Activated CD4-positive, alpha-beta T cell treated with anti-CD3 and anti-CD28 coated beads for 36 hours (primary cell): ENCODE measurements around the gene PAIP2. TPM values are rescaled to one million over a fixed set of nuclear protein-coding genes. Genes with fewer than 3 reads are reported as not detected.
"Not testable (repeated sequence)": the region's sequence is repeated elsewhere in the genome, so short reads cannot be mapped to it uniquely, and the experiment has no call there.

Experiments used
- ATAC-seq: fragments of 200-7000 bp; cut with Tn5 transposase; one replicate; pipeline ENCODE4 v1.10.0; 2021; ENCODE audit warnings: mild to moderate bottlenecking, moderate library complexity
- CTCF ChIA-PET: fragments of 350-600 bp; sonication (Branson Sonifier 250); formaldehyde crosslinking; loops from one replicate; lab custom pipeline; 2021; ENCODE audit warnings: antibody characterized with exemption; lab: Charles Lee
- POLR2A ChIA-PET: fragments of 350-600 bp; sonication (Branson Sonifier 250); formaldehyde crosslinking; loops from one replicate; lab custom pipeline; 2021; ENCODE audit warnings: antibody characterized with exemption, inconsistent platforms; lab: Charles Lee
- DNase-seq: peaks from one replicate; pipeline ENCODE4 v3.0.0-alpha.2; 2020
- H3K27ac Mint-ChIP-seq: one replicate; pipeline ENCODE4 v1.8.0; 2021; ENCODE audit warnings: mixed read lengths
- H3K27me3 Mint-ChIP-seq: one replicate; pipeline ENCODE4 v1.8.0; 2021; ENCODE audit warnings: mixed read lengths
- H3K36me3 Mint-ChIP-seq: one replicate; pipeline ENCODE4 v1.8.0; 2021; ENCODE audit warnings: low read depth, mixed read lengths
- H3K4me1 Mint-ChIP-seq: one replicate; pipeline ENCODE4 v1.8.0; 2021; ENCODE audit warnings: mixed read lengths
- H3K4me3 Mint-ChIP-seq: one replicate; pipeline ENCODE4 v1.8.0; 2021; ENCODE audit warnings: mild to moderate bottlenecking, moderate library complexity, mixed read lengths
- H3K9me3 Mint-ChIP-seq: one replicate; pipeline ENCODE4 v1.8.0; 2021; ENCODE audit warnings: low read depth, mixed read lengths
- intact Hi-C, 2 experiments: fragments of 100-400 bp; cut with DNase I in 1 of 2; cut with micrococcal nuclease in 1 of 2; formaldehyde crosslinking; loops; one replicate each; pipeline versions ENCODE4 v1.14.2 to v1.15.1; 2022 to 2024; cut with DNase I, micrococcal nuclease
- total RNA-seq, 2 experiments: library from RNA; stranded (reverse); gene quantifications; one replicate each; pipeline ENCODE4 v1.2.3, GENCODE V29; 2021

Gene PAIP2
- total RNA-seq, 2 experiments from 2014 or later: 101 to 126 TPM

- Mint-ChIP-seq H3K4me1 (peaks cover 40% of the 10 kb centered on the region), H3K9me3 (no peaks in the 10 kb centered on the region), H3K36me3 (no peaks in the 10 kb centered on the region), H3K4me3 (peak overlapping the region; percentile 61), H3K27me3 (no peaks in the 10 kb centered on the region), H3K27ac (peak overlapping the region; percentile 82)
- peak; percentile 11 for ATAC-seq
- peak; percentile 46 for DNase-seq
- intact Hi-C loops: no loop called here
- CTCF ChIA-PET: interaction anchor here (0.7 to 1.2 kb wide), 2 partner anchors 71 to 401 kb away, joined by 3 to 4 read pairs; no protein-coding TSS in a partner anchor
- POLR2A ChIA-PET: interaction anchor here (0.6 to 1.4 kb wide), 2 partner anchors 11 to 38 kb away, joined by 3 to 5 read pairs; no protein-coding TSS in a partner anchor
Measured at GRCh38 chr5:139385061-139386049, 43.7 kb downstream of the PAIP2 start.

GRCh38 chr5:139386050-139386438 lies 44.4 kb downstream of the PAIP2 start:
- intact Hi-C loops: no loop called here
- ChIA-PET CTCF (interaction anchor here (1.2 kb wide), 1 partner anchor 72 kb away, joined by 3 read pairs; no protein-coding TSS in a partner anchor), POLR2A (interaction anchor here (1.4 kb wide), 1 partner anchor 12 kb away, joined by 3 read pairs; no protein-coding TSS in a partner anchor)
- H3K4me3 Mint-ChIP-seq: no peak overlapping the region
- H3K9me3 Mint-ChIP-seq: no peaks in the 10 kb centered on the region
- no peaks in the 10 kb centered on the region for H3K27me3 Mint-ChIP-seq
- DNase-seq (no peak), ATAC-seq (no peak)
- no peaks in the 10 kb centered on the region for H3K36me3 Mint-ChIP-seq
- peaks cover 46% of the 10 kb centered on the region for H3K4me1 Mint-ChIP-seq
- H3K27ac Mint-ChIP-seq: no peak overlapping the region

DNA sequence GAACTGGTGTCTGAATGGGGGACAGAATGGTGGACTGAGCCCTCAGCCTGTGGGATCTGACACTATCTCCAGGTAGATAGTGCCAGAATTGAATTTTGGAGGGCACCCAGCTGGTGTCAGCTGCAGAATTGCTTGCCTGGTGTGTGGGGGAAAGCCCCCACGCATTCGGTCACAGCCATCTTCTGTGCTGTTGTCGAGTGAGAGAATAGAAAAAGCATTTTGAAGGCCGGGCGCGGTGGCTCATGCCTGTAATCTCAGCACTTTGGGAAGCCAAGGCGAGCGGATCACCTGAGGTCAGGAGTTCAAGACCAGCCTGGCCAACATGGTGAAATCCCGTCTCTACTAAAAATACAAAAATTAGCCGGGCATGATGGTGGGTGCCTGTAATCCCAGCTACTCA lies 45.3 kb downstream of the PAIP2 start:
- peaks cover 55% of the 10 kb centered on the region for H3K4me1 Mint-ChIP-seq
- H3K9me3 Mint-ChIP-seq, intact Hi-C loops, H3K27ac Mint-ChIP-seq, DNase-seq, H3K4me3 Mint-ChIP-seq, H3K27me3 Mint-ChIP-seq, ATAC-seq, H3K36me3 Mint-ChIP-seq, POLR2A ChIA-PET: not testable (repeated sequence)
- CTCF ChIA-PET: interaction anchor here (1.2 to 1.7 kb wide), 2 partner anchors 17 to 73 kb away, joined by 3 read pairs; partner anchors contain the start of gene SPATA24

GRCh38 chr5:139387611-139388197 lies 46.0 kb downstream of the PAIP2 start:
- intact Hi-C loops: no loop called here
- no peak overlapping the region for H3K27ac Mint-ChIP-seq
- H3K4me1 Mint-ChIP-seq: peaks cover 55% of the 10 kb centered on the region
- ATAC-seq (no peak), DNase-seq (no peak)
- no peak overlapping the region for H3K4me3 Mint-ChIP-seq
- ChIA-PET POLR2A (interaction anchor here (0.5 kb wide), 1 partner anchor 63 kb away, joined by 4 read pairs; no protein-coding TSS in a partner anchor), CTCF (interaction anchor here (1.2 to 1.7 kb wide), 3 partner anchors 16 to 89 kb away, joined by 3 to 4 read pairs (median 3); partner anchors contain the start of genes PAIP2 and SPATA24)
- H3K9me3 Mint-ChIP-seq: no peaks in the 10 kb centered on the region
- peaks cover 1% of the 10 kb centered on the region for H3K36me3 Mint-ChIP-seq
- no peaks in the 10 kb centered on the region for H3K27me3 Mint-ChIP-seq

DNA sequence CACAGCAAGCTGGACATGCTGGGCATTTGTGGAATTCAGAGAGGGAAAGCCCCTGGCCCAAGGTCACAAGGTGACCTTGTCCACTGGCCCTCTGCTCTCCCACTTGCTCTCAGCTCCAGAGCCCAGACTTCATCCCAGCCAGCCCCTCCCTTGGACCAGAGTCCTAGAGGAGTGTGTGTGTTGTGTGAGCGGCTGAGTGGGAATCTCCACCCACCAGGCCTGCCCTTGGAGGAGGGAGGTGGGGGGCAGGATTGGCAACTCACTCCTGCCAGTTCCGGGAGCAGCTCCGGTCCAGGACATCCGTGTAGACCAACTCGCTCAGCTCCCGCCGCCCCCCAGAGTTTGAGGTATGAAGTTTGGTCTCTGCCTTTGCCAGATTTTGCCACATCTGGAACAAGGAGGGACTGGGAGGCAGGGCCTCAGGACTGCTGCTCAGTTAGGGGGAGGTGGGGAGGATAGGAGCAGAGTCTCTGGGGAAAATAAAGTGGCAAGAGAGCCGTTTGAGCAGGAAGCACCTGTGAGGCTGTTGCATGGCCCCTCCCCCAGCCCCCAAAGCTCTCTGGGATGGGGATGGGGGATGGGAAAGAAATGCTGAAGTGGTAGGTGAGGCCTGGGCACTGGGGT lies 46.7 kb downstream of the PAIP2 start:
- intact Hi-C loops: no loop called here
- peaks cover 56% of the 10 kb centered on the region for H3K4me1 Mint-ChIP-seq
- ATAC-seq: no peak
- H3K36me3 Mint-ChIP-seq: peaks cover 2% of the 10 kb centered on the region
- no peak overlapping the region for H3K4me3 Mint-ChIP-seq
- H3K9me3 Mint-ChIP-seq: no peaks in the 10 kb centered on the region
- H3K27ac Mint-ChIP-seq: peak overlapping the region; percentile 31
- H3K27me3 Mint-ChIP-seq: no peaks in the 10 kb centered on the region
- DNase-seq: no peak
- ChIA-PET CTCF (interaction anchor here (1.2 to 1.7 kb wide), 4 partner anchors 16 to 89 kb away, joined by 3 to 8 read pairs (median 4); partner anchors contain the start of genes PAIP2 and SPATA24), POLR2A (interaction anchor here (0.5 to 1.4 kb wide), 2 partner anchors 26 to 63 kb away, joined by 3 to 4 read pairs; no protein-coding TSS in a partner anchor)

- Mint-ChIP-seq H3K27ac (peak within 1 kb of the TSS; percentile 90), H3K4me3 (peak within 1 kb of the TSS; percentile 78), H3K4me1 (peaks cover 50% of the 10 kb centered on the region), H3K36me3 (peaks cover 3% of the 10 kb centered on the region), H3K9me3 (no peaks in the 10 kb centered on the region), H3K27me3 (no peaks in the 10 kb centered on the region)
- DNase-seq (peak; percentile 82), ATAC-seq (peak; percentile 60)
- ChIA-PET POLR2A (interaction anchor here (0.7 to 1.9 kb wide), 5 partner anchors 24 to 714 kb away, joined by 3 to 6 read pairs (median 3); partner anchors contain the start of genes MATR3 and PAIP2), CTCF (interaction anchor here (0.6 to 4.8 kb wide), 6 partner anchors 13 to 546 kb away, joined by 3 to 26 read pairs (median 4); partner anchors contain the start of gene SPATA24)
- intact Hi-C loops: loop anchor here (1.0 to 10.0 kb wide), 7 partner anchors 25 to 735 kb away; partner anchors contain the start of gene SIL1 (in 1 of the 2)
Measured at GRCh38 chr5:139389701-139390638, 48.3 kb downstream of the PAIP2 start, which contains the start of gene MZB1. MZB1 (minus strand) TSS chr5:139389913; CDS start chr5:139389856, 57 bp downstream.

- ChIA-PET POLR2A (interaction anchor here (0.6 to 1.9 kb wide), 5 partner anchors 23 to 115 kb away, joined by 3 to 6 read pairs (median 5); partner anchors contain the start of genes MATR3 and PAIP2), CTCF (interaction anchor here (0.6 to 4.8 kb wide), 10 partner anchors 10 to 545 kb away, joined by 3 to 26 read pairs (median 4); partner anchors contain the start of genes CXXC5 and SPATA24)
- no peak for ATAC-seq
- Mint-ChIP-seq H3K27ac (peak overlapping the region; percentile 90), H3K4me1 (peaks cover 40% of the 10 kb centered on the region), H3K9me3 (no peaks in the 10 kb centered on the region), H3K4me3 (peak overlapping the region; percentile 78), H3K36me3 (peaks cover 7% of the 10 kb centered on the region), H3K27me3 (no peaks in the 10 kb centered on the region)
- no peak for DNase-seq
- intact Hi-C loops: loop anchor here (1.0 to 10.0 kb wide), 7 partner anchors 24 to 736 kb away; partner anchors contain the start of gene SIL1 (in 1 of the 2)
Measured at GRCh38 chr5:139390639-139391569, 49.2 kb downstream of the PAIP2 start.

GRCh38 chr5:139391570-139392323 lies 50.1 kb downstream of the PAIP2 start:
- peaks cover 38% of the 10 kb centered on the region for H3K4me1 Mint-ChIP-seq
- peak; percentile 0 for ATAC-seq
- DNase-seq: peak; percentile 59
- intact Hi-C loops: loop anchor here (1.0 to 10.0 kb wide), 9 partner anchors 48 to 737 kb away; partner anchors contain the start of genes SIL1 (in 2 of the 2), DNAJC18 (in 1 of the 2) and MATR3 (in 1 of the 2)
- no peaks in the 10 kb centered on the region for H3K27me3 Mint-ChIP-seq
- POLR2A ChIA-PET: interaction anchor here (0.5 to 1.2 kb wide), 2 partner anchors 22 to 219 kb away, joined by 3 to 5 read pairs; no protein-coding TSS in a partner anchor
- peaks cover 9% of the 10 kb centered on the region for H3K36me3 Mint-ChIP-seq
- peak overlapping the region; percentile 90 for H3K27ac Mint-ChIP-seq
- peak overlapping the region; percentile 78 for H3K4me3 Mint-ChIP-seq
- CTCF ChIA-PET: interaction anchor here (0.7 to 4.8 kb wide), 11 partner anchors 11 to 624 kb away, joined by 3 to 26 read pairs (median 4); partner anchors contain the start of genes CXXC5, PAIP2 and SPATA24
- no peaks in the 10 kb centered on the region for H3K9me3 Mint-ChIP-seq
